OCI-LY3 (cell line): ENCODE results near the gene BRPF3.

ENCODE experiments used
- H2AFZ ChIP-seq: fragments of 200-600, 300-600 bp; shearing (Covaris generic); 2 replicates; pipeline ENCODE4 v1.6.0; 2014; ENCODE audit warnings: antibody characterized with exemption, low read depth, low read length
- H3K27ac ChIP-seq: fragments of 200-600, 300-600 bp; sonication (generic); 2 replicates; pipeline ENCODE4 v1.5.1; 2014; ENCODE audit warnings: mild to moderate bottlenecking, low read length, moderate library complexity, mixed read lengths
- H3K27me3 ChIP-seq: fragments of 200-600, 300-600 bp; sonication (generic); 2 replicates; pipeline ENCODE4 v1.6.1; 2014; ENCODE audit warnings: low read depth, low read length, mixed read lengths
- H3K36me3 ChIP-seq: fragments of 200-600, 300-600 bp; sonication (generic); replicated peaks from 2 replicates; pipeline ENCODE3; 2014; ENCODE audit warnings: low read depth, low read length, mixed read lengths
- H3K4me1 ChIP-seq: fragments of 300-600, 200-600 bp; sonication (generic); 2 replicates; pipeline ENCODE4 v1.6.1; 2014; ENCODE audit warnings: low read length, mixed read lengths
- H3K4me2 ChIP-seq: fragments of 200-600, 300-600 bp; sonication (generic); 2 replicates; pipeline ENCODE4 v1.6.1; 2014; ENCODE audit warnings: low read length, mixed read lengths
- H3K4me3 ChIP-seq: fragments of 300-600, 200-600 bp; sonication (generic); 2 replicates; pipeline ENCODE4 v1.5.1; 2014; ENCODE audit warnings: antibody characterized with exemption, mild to moderate bottlenecking, low read length, moderate library complexity
- H3K79me2 ChIP-seq: fragments of 300-600, 200-600 bp; shearing (Covaris generic); 2 replicates; pipeline ENCODE4 v1.6.1; 2014; ENCODE audit warnings: mild to moderate bottlenecking, low read length, mixed read lengths
- H3K9ac ChIP-seq: fragments of 300-600, 200-600 bp; shearing (Covaris generic); 2 replicates; pipeline ENCODE4 v1.6.0; 2014; ENCODE audit warnings: mild to moderate bottlenecking, low read length, moderate library complexity
- H3K9me3 ChIP-seq: fragments of 200-600, 300-600 bp; shearing (Covaris generic); 2 replicates; pipeline ENCODE4 v1.6.1; 2014; ENCODE audit warnings: low read length, mixed read lengths; ENCODE audit not compliant: insufficient read depth
- H4K20me1 ChIP-seq: fragments of 200-600, 300-600 bp; sonication (generic); 2 replicates; pipeline ENCODE4 v1.6.1; 2016; ENCODE audit warnings: low read length, mixed read lengths; ENCODE audit not compliant: insufficient read depth
- EZH2phosphoT487 ChIP-seq: fragments of 200-600 bp; shearing (Covaris generic); IDR thresholded peaks from 2 replicates; pipeline ENCODE4 v1.6.1; 2018; ENCODE audit warnings: antibody characterized with exemption, mixed run types, low read depth
- TF ChIP-seq, protein P1 (sequence below): fragments of 200-600, 300-600 bp; sonication (generic); IDR thresholded peaks from 2 replicates; pipeline ENCODE4 v1.5.1; 2014; ENCODE audit warnings: antibody characterized with exemption, low read length, low read depth

BRPF3 gene

DNA sequence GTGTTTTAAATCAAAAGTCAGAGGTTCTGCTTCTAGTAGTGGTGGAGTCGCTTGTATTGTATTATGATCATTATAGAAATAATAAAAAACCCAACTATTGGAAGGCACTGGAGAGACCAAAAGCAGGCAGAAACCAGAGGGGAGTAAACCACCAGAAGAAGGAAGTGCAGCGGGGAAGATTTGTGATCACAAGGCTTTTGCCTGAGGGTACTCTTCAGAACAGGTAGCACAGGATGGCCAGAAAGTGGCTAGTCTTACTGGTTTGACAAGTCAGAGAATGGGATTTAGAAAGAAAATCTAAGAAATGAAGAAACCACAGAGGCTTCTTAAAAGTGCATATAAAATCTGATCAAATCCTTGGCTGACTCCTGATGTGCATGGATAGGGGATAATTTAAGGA, 42.3 kb upstream of the BRPF3 start:
- Histone ChIP-seq H3K27me3 (peaks cover 5% of the 10 kb centered on the region; the same call in 1 of the 2 replicates), H3K4me1 (no peaks in the 10 kb centered on the region), H3K79me2 (no peaks in the 10 kb centered on the region), H3K27ac (no peak overlapping the region), H3K9me3 (no peaks in the 10 kb centered on the region; the same call in 1 of the 2 replicates), H3K9ac (no peak overlapping the region), H3K36me3 (no peaks in the 10 kb centered on the region), H4K20me1 (no peaks in the 10 kb centered on the region), H3K4me3 (no peak overlapping the region), H2AFZ (no peak overlapping the region), H3K4me2 (no peak overlapping the region)
- TF ChIP-seq EZH2phosphoT487: no peak
- TF ChIP-seq, protein P1, sequence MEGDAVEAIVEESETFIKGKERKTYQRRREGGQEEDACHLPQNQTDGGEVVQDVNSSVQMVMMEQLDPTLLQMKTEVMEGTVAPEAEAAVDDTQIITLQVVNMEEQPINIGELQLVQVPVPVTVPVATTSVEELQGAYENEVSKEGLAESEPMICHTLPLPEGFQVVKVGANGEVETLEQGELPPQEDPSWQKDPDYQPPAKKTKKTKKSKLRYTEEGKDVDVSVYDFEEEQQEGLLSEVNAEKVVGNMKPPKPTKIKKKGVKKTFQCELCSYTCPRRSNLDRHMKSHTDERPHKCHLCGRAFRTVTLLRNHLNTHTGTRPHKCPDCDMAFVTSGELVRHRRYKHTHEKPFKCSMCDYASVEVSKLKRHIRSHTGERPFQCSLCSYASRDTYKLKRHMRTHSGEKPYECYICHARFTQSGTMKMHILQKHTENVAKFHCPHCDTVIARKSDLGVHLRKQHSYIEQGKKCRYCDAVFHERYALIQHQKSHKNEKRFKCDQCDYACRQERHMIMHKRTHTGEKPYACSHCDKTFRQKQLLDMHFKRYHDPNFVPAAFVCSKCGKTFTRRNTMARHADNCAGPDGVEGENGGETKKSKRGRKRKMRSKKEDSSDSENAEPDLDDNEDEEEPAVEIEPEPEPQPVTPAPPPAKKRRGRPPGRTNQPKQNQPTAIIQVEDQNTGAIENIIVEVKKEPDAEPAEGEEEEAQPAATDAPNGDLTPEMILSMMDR: no peak

DNA sequence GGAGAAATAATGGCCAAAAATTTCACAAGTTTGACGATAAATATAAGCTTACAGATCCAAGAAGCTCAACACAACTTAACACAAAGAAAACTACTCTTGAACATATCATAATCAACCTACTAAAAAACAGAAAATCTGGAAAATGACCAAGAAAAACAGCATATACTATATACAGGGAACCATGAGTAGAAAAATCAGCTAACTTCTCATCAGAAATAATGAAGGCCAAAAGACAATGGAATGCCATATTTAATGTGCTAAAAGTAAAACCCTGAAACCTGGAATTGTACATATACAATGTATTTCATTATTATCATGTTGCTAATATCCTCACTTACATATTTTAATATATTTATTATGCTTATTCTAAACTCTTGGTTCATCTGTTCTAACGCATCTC, 40.9 kb upstream of the BRPF3 start:
- no peak overlapping the region for H3K27ac ChIP-seq
- H3K4me1 ChIP-seq: no peaks in the 10 kb centered on the region
- H3K9ac ChIP-seq: no peak overlapping the region
- H2AFZ ChIP-seq: no peak overlapping the region
- no peaks in the 10 kb centered on the region for H4K20me1 ChIP-seq
- H3K79me2 ChIP-seq: no peaks in the 10 kb centered on the region
- no peaks in the 10 kb centered on the region for H3K36me3 ChIP-seq
- H3K4me3 ChIP-seq: no peak overlapping the region
- no peak for TF ChIP-seq EZH2phosphoT487
- TF ChIP-seq, protein P1: no peak
- no peaks in the 10 kb centered on the region; the same call in 1 of the 2 replicates for H3K9me3 ChIP-seq
- H3K27me3 ChIP-seq: peaks cover 5% of the 10 kb centered on the region; the same call in 1 of the 2 replicates
- H3K4me2 ChIP-seq: no peak overlapping the region

DNA sequence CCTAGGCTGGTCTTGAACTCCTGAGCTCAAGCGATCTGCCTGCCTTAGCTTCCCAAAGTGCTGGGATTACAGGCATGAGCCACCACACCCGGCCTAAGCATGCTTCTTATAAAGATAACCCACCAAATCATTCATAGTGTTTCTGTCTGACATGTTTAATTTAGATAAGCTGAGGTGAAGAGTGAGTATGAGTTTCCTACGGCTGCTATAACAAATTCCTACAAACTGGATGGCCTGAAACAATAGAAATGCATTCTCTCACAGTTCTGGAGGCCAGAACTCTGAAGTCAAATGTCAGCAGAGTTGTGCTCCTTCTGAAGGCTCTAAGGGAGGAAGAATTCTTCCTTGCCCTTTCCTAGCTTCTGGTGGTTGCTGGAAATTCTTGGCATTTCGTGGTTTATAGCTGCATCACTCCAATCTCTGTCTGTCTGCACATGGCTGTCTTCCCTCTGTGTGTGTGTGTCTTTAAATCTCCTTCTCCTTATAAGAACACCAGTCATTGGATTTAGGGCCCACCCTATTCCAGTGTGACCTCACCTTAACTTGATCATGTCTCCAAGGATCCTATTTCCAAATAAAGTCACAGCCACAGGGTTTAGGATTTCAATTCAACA, 36.3 kb upstream of the BRPF3 start:
- H3K4me3 ChIP-seq: no peak overlapping the region
- TF ChIP-seq, protein P1: no peak
- no peak for TF ChIP-seq EZH2phosphoT487
- H2AFZ ChIP-seq: no peak overlapping the region
- H3K9me3 ChIP-seq: no peaks in the 10 kb centered on the region; the same call in 1 of the 2 replicates
- no peak overlapping the region for H3K4me2 ChIP-seq
- no peaks in the 10 kb centered on the region for H3K36me3 ChIP-seq
- H3K4me1 ChIP-seq: no peaks in the 10 kb centered on the region
- H3K9ac ChIP-seq: no peak overlapping the region
- no peaks in the 10 kb centered on the region for H3K79me2 ChIP-seq
- peaks cover 5% of the 10 kb centered on the region; the same call in 1 of the 2 replicates for H3K27me3 ChIP-seq
- H3K27ac ChIP-seq: no peak overlapping the region
- H4K20me1 ChIP-seq: no peaks in the 10 kb centered on the region

DNA sequence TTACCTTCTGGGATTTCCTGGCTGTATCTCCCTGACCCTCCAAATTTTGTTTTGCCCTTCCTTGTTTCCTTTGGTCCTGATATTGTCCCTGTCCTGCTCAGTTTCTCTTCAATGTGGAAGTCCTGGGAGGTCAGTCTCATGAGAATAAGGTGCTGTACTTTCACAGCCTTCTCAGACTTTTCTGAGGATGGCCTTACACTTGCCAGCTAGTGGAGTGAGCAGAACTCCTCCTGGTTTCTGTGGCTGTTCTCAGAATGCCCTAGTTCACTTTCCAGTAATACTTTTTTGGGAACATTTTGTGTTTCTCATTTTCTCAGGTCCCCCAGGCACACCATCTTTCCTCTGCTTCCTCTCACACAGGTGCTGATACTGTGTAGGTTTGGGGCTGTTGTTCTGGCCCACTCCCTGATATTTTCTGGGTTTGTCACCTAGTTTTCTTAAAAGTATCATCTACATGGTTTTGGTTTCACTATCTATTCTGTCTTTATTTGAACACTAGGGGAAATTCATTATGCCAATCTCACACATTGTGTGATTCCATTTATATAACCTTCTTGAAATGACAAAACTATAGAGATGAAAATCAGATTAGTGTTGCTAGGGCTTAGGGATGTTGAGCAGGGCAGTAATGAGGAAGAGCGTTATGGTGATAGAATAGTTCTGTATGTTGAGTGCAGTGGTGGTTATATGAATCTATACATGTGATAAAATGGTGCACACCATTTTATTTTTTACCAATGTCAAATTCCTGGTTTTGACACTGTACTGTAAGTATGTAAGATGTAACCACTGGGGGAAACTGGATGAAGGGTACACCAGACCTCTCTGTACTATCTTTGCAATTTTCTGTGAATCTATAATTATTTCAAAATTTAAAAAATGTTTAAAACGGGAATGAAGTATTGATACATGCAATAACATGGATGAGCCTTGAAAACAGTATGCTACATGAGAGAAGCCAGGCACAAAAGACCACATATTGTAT, 27.2 kb upstream of the BRPF3 start:
- Histone ChIP-seq H3K4me3 (no peak overlapping the region), H3K4me2 (no peak overlapping the region), H3K4me1 (peaks cover 15% of the 10 kb centered on the region), H3K9me3 (no peaks in the 10 kb centered on the region), H3K27me3 (no peaks in the 10 kb centered on the region; the same call in 1 of the 2 replicates), H3K27ac (no peak overlapping the region), H3K79me2 (no peaks in the 10 kb centered on the region), H4K20me1 (no peaks in the 10 kb centered on the region), H2AFZ (no peak overlapping the region), H3K9ac (no peak overlapping the region), H3K36me3 (no peaks in the 10 kb centered on the region)
- TF ChIP-seq EZH2phosphoT487: no peak
- TF ChIP-seq, protein P1: no peak
